LoVo (cell line): ENCODE data around the gene RABGAP1L.
"Not testable (repeated sequence)": the region's sequence is repeated elsewhere in the genome, so short reads cannot be mapped to it uniquely, and the experiment has no call there.

Source experiments
- DNase-seq: peaks from one replicate; pipeline ENCODE4 v3.0.0-alpha.2; 2016; ENCODE audit warnings: low spot score

The RABGAP1L gene

GRCh38 chr1:175042650-175043049 is 883.3 kb downstream of the RABGAP1L start:
- DNase-seq: no peak

- DNase-seq: no peak
Measured at GRCh38 chr1:175043824-175044223, 884.5 kb downstream of the RABGAP1L start.

GRCh38 chr1:175044591-175044990 is 885.3 kb downstream of the RABGAP1L start:
- not testable (repeated sequence) for DNase-seq
